Activated CD4-positive, CD25-positive, alpha-beta regulatory T cell treated with anti-CD3 and anti-CD28 coated beads, Interleukin-2, amount 50 U/mL, for 24 hours (primary cell): Measurements from ENCODE around the gene MICALL2.

Experiments used
- ATAC-seq, 2 donors: fragments of 150-1000 bp; cut with Tn5 transposase; one replicate each; pipeline ENCODE4 v1.10.0; 2021; ENCODE audit warnings: mild to moderate bottlenecking in 1 of 2, moderate library complexity in 1 of 2

Gene MICALL2

GRCh38 chr7:1466524-1467271, 7.4 kb upstream of the MICALL2 start:
- ATAC-seq: no peak

GRCh38 chr7:1464694-1465093, 5.4 kb upstream of the MICALL2 start:
- ATAC-seq: no peak

GRCh38 chr7:1463676-1464223, 4.5 kb upstream of the MICALL2 start:
- no peak for ATAC-seq

GRCh38 chr7:1461646-1462375, 2.5 kb upstream of the MICALL2 start:
- no peak for ATAC-seq

GRCh38 chr7:1460821-1461645, 1.8 kb upstream of the MICALL2 start:
- ATAC-seq: no peak

- ATAC-seq: no peak
Measured at GRCh38 chr7:1459920-1460820, 900 bp upstream of the MICALL2 start.

GRCh38 chr7:1459512-1459892, 232 bp upstream of the MICALL2 start:
- ATAC-seq: peak; percentile 94 to 97

GRCh38 chr7:1457949-1458682, 1.2 kb downstream of the MICALL2 start:
- no peak for ATAC-seq

GRCh38 chr7:1457059-1457948, 2.0 kb downstream of the MICALL2 start:
- no peak for ATAC-seq

- ATAC-seq: no peak
Measured at GRCh38 chr7:1455955-1456354, 3.3 kb downstream of the MICALL2 start.

GRCh38 chr7:1455241-1455939, 3.9 kb downstream of the MICALL2 start:
- no peak for ATAC-seq

- ATAC-seq: no peak
Measured at GRCh38 chr7:1454542-1454941, 4.7 kb downstream of the MICALL2 start.

GRCh38 chr7:1452205-1452604, 7.1 kb downstream of the MICALL2 start:
- no peak for ATAC-seq

GRCh38 chr7:1450987-1451386, 8.3 kb downstream of the MICALL2 start:
- ATAC-seq: no peak

- no peak for ATAC-seq
Measured at GRCh38 chr7:1450431-1450830, 8.8 kb downstream of the MICALL2 start.

GRCh38 chr7:1449951-1450350, 9.3 kb downstream of the MICALL2 start:
- ATAC-seq: no peak

- no peak for ATAC-seq
Measured at GRCh38 chr7:1449501-1449900, 9.8 kb downstream of the MICALL2 start.

- no peak for ATAC-seq
Measured at GRCh38 chr7:1448958-1449357, 10.3 kb downstream of the MICALL2 start.

- ATAC-seq: no peak
Measured at GRCh38 chr7:1447551-1448244, 11.6 kb downstream of the MICALL2 start.
